OCI-LY1 (cell line): ENCODE results near the gene MCEMP1.

Experiments
- H2AFZ ChIP-seq: fragments of 200-600 bp; sonication (generic), shearing (Covaris generic); 2 replicates; pipeline ENCODE4 v1.6.0; 2014; ENCODE audit warnings: antibody characterized with exemption, mild to moderate bottlenecking, low read length
- H3F3A ChIP-seq: fragments of 200-600 bp; sonication (generic), shearing (Covaris generic); 2 replicates; pipeline ENCODE4 v1.6.0; 2014; ENCODE audit warnings: mild to moderate bottlenecking, antibody characterized with exemption, low read length, moderate library complexity; ENCODE audit not compliant: insufficient read depth
- H3K27ac ChIP-seq: fragments of 200-600 bp; sonication (generic); 2 replicates; pipeline ENCODE4 v1.5.1; 2014; ENCODE audit warnings: low read length, mixed run types, mild to moderate bottlenecking, low read depth; ENCODE audit not compliant: poor library complexity, severe bottlenecking
- H3K27me3 ChIP-seq: fragments of 200-600 bp; sonication (generic); 2 replicates; pipeline ENCODE4 v1.6.0; 2014; ENCODE audit warnings: antibody characterized with exemption, mild to moderate bottlenecking, low read length, moderate library complexity; ENCODE audit not compliant: insufficient read depth
- H3K36me3 ChIP-seq: fragments of 200-600 bp; sonication (generic); 2 replicates; pipeline ENCODE4 v1.6.1; 2014; ENCODE audit warnings: mild to moderate bottlenecking, antibody characterized with exemption, low read length, moderate library complexity, mixed read lengths; ENCODE audit not compliant: insufficient read depth
- H3K4me1 ChIP-seq: fragments of 200-600 bp; sonication (generic); 2 replicates; pipeline ENCODE4 v1.5.1; 2014; ENCODE audit warnings: mild to moderate bottlenecking, low read length, moderate library complexity; ENCODE audit not compliant: insufficient read depth, severe bottlenecking
- H3K4me2 ChIP-seq: fragments of 200-600 bp; sonication (generic), shearing (Covaris generic); 2 replicates; pipeline ENCODE4 v1.6.1; 2014; ENCODE audit warnings: low read length
- H3K4me3 ChIP-seq: fragments of 200-600 bp; sonication (generic); 2 replicates; pipeline ENCODE4 v1.5.1; 2014; ENCODE audit warnings: low read length, low read depth, mild to moderate bottlenecking, mixed read lengths; ENCODE audit not compliant: poor library complexity, severe bottlenecking
- H3K79me2 ChIP-seq: fragments of 200-600 bp; shearing (Covaris generic); 2 replicates; pipeline ENCODE4 v1.6.1; 2016; ENCODE audit warnings: mixed run types, low read length, mixed read lengths; ENCODE audit not compliant: insufficient read depth
- H3K9ac ChIP-seq: fragments of 200-600 bp; sonication (generic), shearing (Covaris generic); 2 replicates; pipeline ENCODE4 v1.6.1; 2014; ENCODE audit warnings: mild to moderate bottlenecking, low read length, mixed read lengths
- H3K9me2 ChIP-seq: fragments of 200-600 bp; sonication (generic), shearing (Covaris generic); 2 replicates; pipeline ENCODE4 v1.6.1; 2014; ENCODE audit warnings: low read depth, mild to moderate bottlenecking, low read length, mixed read lengths
- H3K9me3 ChIP-seq: fragments of 200-600 bp; shearing (Covaris generic); 2 replicates; pipeline ENCODE4 v1.6.1; 2014; ENCODE audit warnings: low read length, mixed read lengths
- H4K20me1 ChIP-seq: fragments of 200-600 bp; sonication (generic), shearing (Covaris generic); 2 replicates; pipeline ENCODE4 v1.6.0; 2016; ENCODE audit warnings: mild to moderate bottlenecking, low read length; ENCODE audit not compliant: insufficient read depth
- EZH2 ChIP-seq: fragments of 200-600 bp; sonication (generic), shearing (Covaris generic); IDR thresholded peaks from 2 replicates; pipeline ENCODE4 v1.8.0; 2017; ENCODE audit warnings: borderline replicate concordance, mixed run types, mild to moderate bottlenecking, antibody characterized with exemption, low read length, moderate library complexity, mixed read lengths
- TF ChIP-seq, protein P1 (sequence below): fragments of 200-600 bp; sonication (generic), shearing (Covaris generic); IDR thresholded peaks from 2 replicates; pipeline ENCODE4 v1.5.1; 2017; ENCODE audit warnings: mild to moderate bottlenecking, antibody characterized with exemption, low read length, moderate library complexity, mixed read lengths

Gene MCEMP1

GRCh38 chr19:7704280-7705060 lies 27.6 kb downstream of the MCEMP1 start:
- H4K20me1 ChIP-seq = no peaks in the 10 kb centered on the region
- no peaks in the 10 kb centered on the region for H3K36me3 ChIP-seq
- no peak overlapping the region for H3K27ac ChIP-seq
- H3K4me1 ChIP-seq = no peaks in the 10 kb centered on the region
- TF ChIP-seq, protein P1, sequence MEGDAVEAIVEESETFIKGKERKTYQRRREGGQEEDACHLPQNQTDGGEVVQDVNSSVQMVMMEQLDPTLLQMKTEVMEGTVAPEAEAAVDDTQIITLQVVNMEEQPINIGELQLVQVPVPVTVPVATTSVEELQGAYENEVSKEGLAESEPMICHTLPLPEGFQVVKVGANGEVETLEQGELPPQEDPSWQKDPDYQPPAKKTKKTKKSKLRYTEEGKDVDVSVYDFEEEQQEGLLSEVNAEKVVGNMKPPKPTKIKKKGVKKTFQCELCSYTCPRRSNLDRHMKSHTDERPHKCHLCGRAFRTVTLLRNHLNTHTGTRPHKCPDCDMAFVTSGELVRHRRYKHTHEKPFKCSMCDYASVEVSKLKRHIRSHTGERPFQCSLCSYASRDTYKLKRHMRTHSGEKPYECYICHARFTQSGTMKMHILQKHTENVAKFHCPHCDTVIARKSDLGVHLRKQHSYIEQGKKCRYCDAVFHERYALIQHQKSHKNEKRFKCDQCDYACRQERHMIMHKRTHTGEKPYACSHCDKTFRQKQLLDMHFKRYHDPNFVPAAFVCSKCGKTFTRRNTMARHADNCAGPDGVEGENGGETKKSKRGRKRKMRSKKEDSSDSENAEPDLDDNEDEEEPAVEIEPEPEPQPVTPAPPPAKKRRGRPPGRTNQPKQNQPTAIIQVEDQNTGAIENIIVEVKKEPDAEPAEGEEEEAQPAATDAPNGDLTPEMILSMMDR = no peak
- TF ChIP-seq EZH2 = no peak
- H2AFZ ChIP-seq = no peak overlapping the region
- no peaks in the 10 kb centered on the region for H3K79me2 ChIP-seq
- no peaks in the 10 kb centered on the region for H3K27me3 ChIP-seq
- no peaks in the 10 kb centered on the region for H3K9me3 ChIP-seq
- H3F3A ChIP-seq = no peaks in the 10 kb centered on the region
- H3K4me2 ChIP-seq = no peak overlapping the region
- no peaks in the 10 kb centered on the region for H3K9me2 ChIP-seq
- no peak overlapping the region for H3K4me3 ChIP-seq
- H3K9ac ChIP-seq = no peak overlapping the region

DNA sequence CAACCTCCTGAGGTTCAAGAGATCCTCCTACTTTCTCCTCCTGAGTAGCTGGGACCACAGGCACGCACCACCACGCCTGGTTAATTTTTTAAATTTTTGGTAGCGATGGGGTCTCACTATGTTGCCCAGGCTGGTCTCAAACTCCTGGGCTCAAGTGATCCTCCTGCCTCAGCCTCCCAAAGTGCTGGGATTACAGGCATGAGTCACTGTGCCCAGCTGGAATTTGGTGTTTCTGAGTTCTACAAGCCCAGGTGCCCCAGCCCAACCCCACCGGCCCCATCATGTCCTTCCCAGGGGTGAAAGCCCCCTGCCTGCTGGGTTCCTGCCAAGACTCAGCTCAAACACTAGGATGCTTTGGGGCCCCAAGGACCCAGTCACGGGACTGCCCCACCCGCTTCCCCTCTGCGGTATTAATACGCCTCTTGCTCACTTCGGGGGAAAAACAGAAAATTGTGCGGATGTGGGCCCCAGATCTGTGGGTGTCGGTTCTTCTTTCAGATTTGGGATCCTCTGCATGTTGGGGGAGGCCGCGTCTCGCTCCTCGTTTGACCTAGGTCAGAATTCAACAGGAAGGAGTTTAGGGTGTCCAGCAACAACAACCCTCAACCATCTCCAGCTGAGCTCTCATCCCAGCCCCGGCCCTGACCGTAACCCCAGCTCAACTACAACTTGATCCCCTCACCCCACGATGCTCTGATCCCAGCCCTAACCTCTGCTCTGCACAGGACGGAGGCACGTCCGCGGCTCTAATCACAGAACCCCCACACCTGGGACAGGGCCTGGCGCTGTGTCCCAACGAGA lies 28.7 kb downstream of the MCEMP1 start:
- Histone ChIP-seq H3K9ac (no peak overlapping the region), H3K9me3 (no peaks in the 10 kb centered on the region), H3K4me3 (no peak overlapping the region), H3K36me3 (no peaks in the 10 kb centered on the region), H2AFZ (no peak overlapping the region), H3F3A (no peaks in the 10 kb centered on the region), H4K20me1 (no peaks in the 10 kb centered on the region), H3K27me3 (no peaks in the 10 kb centered on the region), H3K4me1 (no peaks in the 10 kb centered on the region), H3K4me2 (no peak overlapping the region), H3K79me2 (no peaks in the 10 kb centered on the region), H3K27ac (no peak overlapping the region), H3K9me2 (no peaks in the 10 kb centered on the region)
- no peak for TF ChIP-seq EZH2
- TF ChIP-seq, protein P1 = no peak

GRCh38 chr19:7706188-7706954 lies 29.5 kb downstream of the MCEMP1 start:
- H3K27me3 ChIP-seq = no peaks in the 10 kb centered on the region
- H3K4me2 ChIP-seq = no peak overlapping the region
- no peak for TF ChIP-seq EZH2
- TF ChIP-seq, protein P1 = no peak

More at GRCh38 chr19:7706188-7706954, 29.5 kb downstream of the MCEMP1 start:
- no peaks in the 10 kb centered on the region for H3K36me3 ChIP-seq
- H3K9me3 ChIP-seq = no peaks in the 10 kb centered on the region
- no peaks in the 10 kb centered on the region for H3K4me1 ChIP-seq
- H3F3A ChIP-seq = no peaks in the 10 kb centered on the region
- no peak overlapping the region for H3K9ac ChIP-seq
- H4K20me1 ChIP-seq = no peaks in the 10 kb centered on the region
- no peak overlapping the region for H2AFZ ChIP-seq
- no peaks in the 10 kb centered on the region for H3K9me2 ChIP-seq
- no peak overlapping the region for H3K27ac ChIP-seq
- no peak overlapping the region for H3K4me3 ChIP-seq
- H3K79me2 ChIP-seq = no peaks in the 10 kb centered on the region
